Uterus (tissue), 4 donors: ENCODE results near the gene TP53RK. TPM values are rescaled to one million over a fixed set of nuclear protein-coding genes. Genes with fewer than 3 reads are reported as not detected.

Experiments
- DNase-seq, 2 donors: peaks; one replicate each; pipeline ENCODE4 v3.0.0-alpha.2; 2019 to 2020
- H3K27ac ChIP-seq, 2 donors: fragments of 200-600 bp; sonication (generic); 1 replicate in 1 of 2; 2 replicates in 1 of 2; pipeline ENCODE4 v1.5.1; 2016 to 2018
- H3K27me3 ChIP-seq, 2 donors: fragments of 200-600 bp; sonication (generic); one replicate each; pipeline ENCODE4 v1.5.1; 2018 to 2019; ENCODE audit warnings: control low read depth in 1 of 2
- H3K36me3 ChIP-seq, 2 donors: fragments of 200-600 bp; sonication (generic); one replicate each; pipeline ENCODE4 v1.5.1; 2019; ENCODE audit warnings: control low read depth in 1 of 2
- H3K4me1 ChIP-seq, 2 donors: fragments of 200-600 bp; sonication (generic); one replicate each; pipeline ENCODE4 v1.5.1; 2018 to 2019; ENCODE audit warnings: control low read depth in 1 of 2
- H3K4me3 ChIP-seq, 2 donors: fragments of 200-600 bp; sonication (generic); 1 replicate in 1 of 2; 2 replicates in 1 of 2; pipeline ENCODE4 v1.5.1; 2018 to 2019; ENCODE audit warnings: mild to moderate bottlenecking in 1 of 2
- H3K9me3 ChIP-seq, 2 donors: fragments of 200-600 bp; sonication (generic); one replicate each; pipeline ENCODE4 v1.5.1; 2019; ENCODE audit warnings: control low read depth in 1 of 2
- POLR2A ChIP-seq, 2 donors: fragments of 450-650 bp; IDR thresholded peaks; one replicate each; pipeline ENCODE4 v1.6.1; 2016; ENCODE audit warnings: antibody characterized with exemption in 2 of 2, mild to moderate bottlenecking in 1 of 2, moderate library complexity in 1 of 2
- intact Hi-C: fragments of 100-400 bp; cut with DNase I; formaldehyde crosslinking; loops from one replicate; pipeline ENCODE4 v1.15.1; 2023; ENCODE audit warnings: low total_unique reads
- total RNA-seq, 4 donors: library from RNA; depleted of rRNA in 3 of 4; stranded (reverse); fragments of >200 nt in 3 of 4; gene quantifications; one replicate each; pipeline versions ENCODE4 v1.1.0 to v1.2.4, GENCODE V29; 2014 to 2023
- TF ChIP-seq, protein P1 (sequence below), 4 experiments: fragments of 200-600 bp in 2 of 4; fragments of 450-650 bp in 2 of 4; sonication (generic) in 2 of 4; IDR thresholded peaks; one replicate each; pipeline ENCODE4 v1.5.1; 2016 to 2019; ENCODE audit warnings: antibody characterized with exemption in 4 of 4, mild to moderate bottlenecking in 2 of 4, moderate library complexity in 1 of 4
- donor health status: DM: yes; HTN: yes; CAD: no.

Gene TP53RK
- 10 to 100 TPM; 14.1 to 64.6 (median 40.2) TPM for total RNA-seq

DNA sequence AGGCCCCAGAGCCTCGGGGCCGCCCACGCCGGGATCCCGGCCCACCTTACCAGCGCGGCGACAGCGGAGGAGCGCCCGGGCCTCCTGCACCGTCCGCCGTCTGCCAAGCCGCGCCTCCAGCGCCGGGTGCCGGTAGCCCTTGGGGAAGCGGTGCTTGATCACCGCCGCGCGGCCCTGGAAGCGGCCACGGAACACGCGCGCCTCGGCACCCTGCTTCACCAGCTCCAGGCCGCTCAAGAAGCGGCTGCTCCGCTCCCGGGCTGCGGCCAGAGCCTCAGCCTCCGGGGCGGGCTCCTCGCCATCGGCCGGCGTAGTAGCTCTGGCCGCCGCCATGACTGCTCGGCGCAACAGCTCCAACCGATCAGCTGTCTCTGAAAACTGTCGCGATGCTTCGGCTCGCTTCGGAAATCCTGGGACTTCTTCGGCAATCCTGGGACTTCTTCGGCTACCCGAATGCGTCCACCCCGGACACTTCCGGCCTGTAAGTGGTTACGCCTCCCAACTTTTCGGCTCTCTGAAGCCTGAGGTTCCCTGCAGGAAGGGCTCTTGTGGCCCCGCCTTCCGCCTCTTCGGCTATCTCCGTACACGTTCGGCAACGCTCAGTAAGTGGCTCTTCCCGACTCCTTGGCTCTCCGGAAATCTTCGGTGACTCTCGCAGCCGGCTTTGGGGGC lies at the start of gene TP53RK:
Gene TP53RK (minus strand): TSS at position 363 of the 672 bp plus-strand sequence. CDS start 30 bp downstream, at position 333.
- no peaks in the 10 kb centered on the region for H3K36me3 ChIP-seq
- intact Hi-C loops, result no loop called here
- peak; percentile 100 for DNase-seq
- H3K4me1 ChIP-seq, result peaks cover 0 to 4% of the 10 kb centered on the region in 2 donors
- H3K27me3 ChIP-seq, result no peaks in the 10 kb centered on the region
- H3K4me3 ChIP-seq, result peak within 1 kb of the TSS; percentile 43 to 89
- peak within 1 kb of the TSS; percentile 96 to 98 for H3K27ac ChIP-seq
- TF ChIP-seq, protein P1, sequence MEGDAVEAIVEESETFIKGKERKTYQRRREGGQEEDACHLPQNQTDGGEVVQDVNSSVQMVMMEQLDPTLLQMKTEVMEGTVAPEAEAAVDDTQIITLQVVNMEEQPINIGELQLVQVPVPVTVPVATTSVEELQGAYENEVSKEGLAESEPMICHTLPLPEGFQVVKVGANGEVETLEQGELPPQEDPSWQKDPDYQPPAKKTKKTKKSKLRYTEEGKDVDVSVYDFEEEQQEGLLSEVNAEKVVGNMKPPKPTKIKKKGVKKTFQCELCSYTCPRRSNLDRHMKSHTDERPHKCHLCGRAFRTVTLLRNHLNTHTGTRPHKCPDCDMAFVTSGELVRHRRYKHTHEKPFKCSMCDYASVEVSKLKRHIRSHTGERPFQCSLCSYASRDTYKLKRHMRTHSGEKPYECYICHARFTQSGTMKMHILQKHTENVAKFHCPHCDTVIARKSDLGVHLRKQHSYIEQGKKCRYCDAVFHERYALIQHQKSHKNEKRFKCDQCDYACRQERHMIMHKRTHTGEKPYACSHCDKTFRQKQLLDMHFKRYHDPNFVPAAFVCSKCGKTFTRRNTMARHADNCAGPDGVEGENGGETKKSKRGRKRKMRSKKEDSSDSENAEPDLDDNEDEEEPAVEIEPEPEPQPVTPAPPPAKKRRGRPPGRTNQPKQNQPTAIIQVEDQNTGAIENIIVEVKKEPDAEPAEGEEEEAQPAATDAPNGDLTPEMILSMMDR (IDR thresholded peaks at IDR 0.05), result peak; percentile 11 to 70 (median 29)
- TF ChIP-seq POLR2A (IDR thresholded peaks at IDR 0.05), result peak; percentile 78 to 92
- H3K9me3 ChIP-seq, result no peaks in the 10 kb centered on the region

DNA sequence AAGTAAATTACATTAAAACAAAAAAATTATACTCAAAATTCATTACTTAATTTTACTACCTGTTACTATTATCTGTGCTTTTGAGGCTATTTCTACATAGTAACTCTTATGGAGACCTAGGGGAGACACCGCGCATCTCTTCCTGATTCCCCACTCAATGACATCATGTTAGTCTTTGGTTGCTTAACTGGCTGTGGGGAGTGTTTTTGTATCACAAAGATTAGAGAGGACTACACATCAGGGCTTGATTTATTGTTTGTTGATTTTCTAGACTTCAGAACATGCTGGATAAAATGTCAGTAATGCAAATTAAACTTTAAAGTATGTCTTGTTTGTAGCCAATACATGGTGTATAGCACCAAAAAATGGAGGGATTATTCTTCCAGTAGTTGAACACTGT lies 46.2 kb upstream of the TP53RK start:
- DNase-seq, result no peak
- H3K27me3 ChIP-seq, result no peaks in the 10 kb centered on the region
- intact Hi-C loops, result no loop called here
- no peak for TF ChIP-seq POLR2A (IDR thresholded peaks at IDR 0.05)
- H3K9me3 ChIP-seq, result no peaks in the 10 kb centered on the region
- no peaks in the 10 kb centered on the region for H3K4me1 ChIP-seq
- no peak overlapping the region for H3K4me3 ChIP-seq
- H3K36me3 ChIP-seq, result no peaks in the 10 kb centered on the region
- no peak overlapping the region for H3K27ac ChIP-seq

DNA sequence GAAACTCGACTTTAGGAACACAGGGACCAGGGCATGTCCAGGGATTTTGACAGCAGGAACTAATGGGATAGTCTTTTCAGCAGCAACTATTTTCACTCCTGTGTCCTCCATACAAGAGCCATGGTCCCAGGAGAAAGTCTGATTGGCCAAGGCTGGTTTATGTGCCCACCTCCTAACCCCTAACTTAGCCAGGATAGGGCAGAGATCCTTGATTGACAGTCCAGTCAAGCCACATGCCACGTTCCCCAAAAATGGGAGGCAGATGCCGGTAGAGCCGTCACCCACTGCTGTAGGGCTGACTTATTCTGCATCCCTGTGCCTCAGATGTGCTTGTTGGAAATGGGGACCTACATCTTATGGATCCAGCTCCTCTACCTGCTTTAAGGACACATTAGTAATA lies 42.5 kb upstream of the TP53RK start:
- no peak overlapping the region for H3K4me3 ChIP-seq
- no peak for DNase-seq
- H3K4me1 ChIP-seq, result no peaks in the 10 kb centered on the region
- intact Hi-C loops, result no loop called here
- no peak overlapping the region for H3K27ac ChIP-seq
- no peak for TF ChIP-seq POLR2A (IDR thresholded peaks at IDR 0.05)
- TF ChIP-seq, protein P1 (IDR thresholded peaks at IDR 0.05), result no peak
- H3K36me3 ChIP-seq, result no peaks in the 10 kb centered on the region
- no peaks in the 10 kb centered on the region for H3K9me3 ChIP-seq
- no peaks in the 10 kb centered on the region for H3K27me3 ChIP-seq

DNA sequence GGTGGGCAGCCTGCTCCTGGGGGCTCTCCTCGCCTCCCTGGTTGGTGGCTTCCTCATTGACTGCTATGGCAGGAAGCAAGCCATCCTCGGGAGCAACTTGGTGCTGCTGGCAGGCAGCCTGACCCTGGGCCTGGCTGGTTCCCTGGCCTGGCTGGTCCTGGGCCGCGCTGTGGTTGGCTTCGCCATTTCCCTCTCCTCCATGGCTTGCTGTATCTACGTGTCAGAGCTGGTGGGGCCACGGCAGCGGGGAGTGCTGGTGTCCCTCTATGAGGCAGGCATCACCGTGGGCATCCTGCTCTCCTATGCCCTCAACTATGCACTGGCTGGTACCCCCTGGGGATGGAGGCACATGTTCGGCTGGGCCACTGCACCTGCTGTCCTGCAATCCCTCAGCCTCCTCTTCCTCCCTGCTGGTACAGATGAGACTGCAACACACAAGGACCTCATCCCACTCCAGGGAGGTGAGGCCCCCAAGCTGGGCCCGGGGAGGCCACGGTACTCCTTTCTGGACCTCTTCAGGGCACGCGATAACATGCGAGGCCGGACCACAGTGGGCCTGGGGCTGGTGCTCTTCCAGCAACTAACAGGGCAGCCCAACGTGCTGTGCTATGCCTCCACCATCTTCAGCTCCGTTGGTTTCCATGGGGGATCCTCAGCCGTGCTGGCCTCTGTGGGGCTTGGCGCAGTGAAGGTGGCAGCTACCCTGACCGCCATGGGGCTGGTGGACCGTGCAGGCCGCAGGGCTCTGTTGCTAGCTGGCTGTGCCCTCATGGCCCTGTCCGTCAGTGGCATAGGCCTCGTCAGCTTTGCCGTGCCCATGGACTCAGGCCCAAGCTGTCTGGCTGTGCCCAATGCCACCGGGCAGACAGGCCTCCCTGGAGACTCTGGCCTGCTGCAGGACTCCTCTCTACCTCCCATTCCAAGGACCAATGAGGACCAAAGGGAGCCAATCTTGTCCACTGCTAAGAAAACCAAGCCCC lies 36.2 kb upstream of the TP53RK start:
- Histone ChIP-seq H3K9me3 (no peaks in the 10 kb centered on the region), H3K4me3 (no peak overlapping the region), H3K27me3 (no peaks in the 10 kb centered on the region), H3K36me3 (no peaks in the 10 kb centered on the region), H3K27ac (no peak overlapping the region), H3K4me1 (no peaks in the 10 kb centered on the region)
- intact Hi-C loops, result no loop called here
- TF ChIP-seq, protein P1 (IDR thresholded peaks at IDR 0.05), result no peak
- TF ChIP-seq POLR2A (IDR thresholded peaks at IDR 0.05), result no peak
- DNase-seq, result no peak

DNA sequence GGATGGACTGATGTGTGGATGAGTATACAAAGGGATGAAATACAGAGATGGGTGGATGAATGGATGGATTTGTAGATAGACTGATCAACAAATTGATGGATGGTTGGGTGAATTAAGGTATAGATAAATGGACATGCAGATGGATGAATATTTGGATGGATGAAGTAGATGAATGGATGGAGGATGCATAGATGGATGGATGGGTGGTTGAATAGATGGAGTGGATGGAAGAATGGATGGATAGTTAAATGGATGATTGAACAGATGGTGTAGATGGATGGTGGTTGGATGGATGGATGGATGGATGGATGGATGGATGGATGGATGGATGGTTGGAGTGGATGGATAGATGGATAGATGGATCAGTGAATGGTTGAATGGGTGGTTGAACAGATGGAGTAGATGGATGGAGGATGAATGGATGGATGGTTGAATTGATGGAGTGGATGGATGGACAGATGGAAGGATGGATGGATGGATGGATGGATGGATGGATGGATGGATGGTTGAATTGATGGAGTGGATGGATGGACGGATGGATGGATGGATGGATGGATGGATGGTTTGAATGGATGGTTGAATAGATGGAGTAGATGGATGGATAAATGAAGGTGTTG lies 35.2 kb upstream of the TP53RK start:
- Histone ChIP-seq H3K4me3 (no peak overlapping the region), H3K9me3 (no peaks in the 10 kb centered on the region), H3K36me3 (no peaks in the 10 kb centered on the region), H3K4me1 (no peaks in the 10 kb centered on the region), H3K27me3 (no peaks in the 10 kb centered on the region), H3K27ac (no peak overlapping the region)
- intact Hi-C loops, result no loop called here
- TF ChIP-seq, protein P1 (IDR thresholded peaks at IDR 0.05), result no peak
- no peak for TF ChIP-seq POLR2A (IDR thresholded peaks at IDR 0.05)
- no peak for DNase-seq
